Stromal cell of bone marrow (primary cell): ENCODE data around the gene ARHGAP31.
"Not testable (repeated sequence)": the region's sequence is repeated elsewhere in the genome, so short reads cannot be mapped to it uniquely, and the experiment has no call there.

ENCODE experiments used
- DNase-seq: peaks from one replicate; pipeline ENCODE4 v3.0.0-alpha.2; 2012; ENCODE audit warnings: low read depth

Gene ARHGAP31

GRCh38 chr3:119295816-119296726, 1.9 kb downstream of the ARHGAP31 start:
- no peak for DNase-seq

GRCh38 chr3:119296727-119297122, 2.5 kb downstream of the ARHGAP31 start:
- DNase-seq, result no peak

- peak; percentile 75 for DNase-seq
Observed at GRCh38 chr3:119297169-119297568, 3.0 kb downstream of the ARHGAP31 start.

GRCh38 chr3:119298565-119298941, 4.4 kb downstream of the ARHGAP31 start:
- no peak for DNase-seq

GRCh38 chr3:119300991-119301391, 6.8 kb downstream of the ARHGAP31 start:
- no peak for DNase-seq

GRCh38 chr3:119301662-119302061, 7.5 kb downstream of the ARHGAP31 start:
- DNase-seq, result no peak

GRCh38 chr3:119302697-119303551, 8.7 kb downstream of the ARHGAP31 start:
- DNase-seq, result no peak

- DNase-seq, result peak; percentile 36
Observed at GRCh38 chr3:119304201-119304713, 10.1 kb downstream of the ARHGAP31 start.

GRCh38 chr3:119305286-119305685, 11.1 kb downstream of the ARHGAP31 start:
- DNase-seq, result no peak

- DNase-seq, result not testable (repeated sequence)
Observed at GRCh38 chr3:119306378-119306777, 12.2 kb downstream of the ARHGAP31 start.

- no peak for DNase-seq
Observed at GRCh38 chr3:119308355-119308754, 14.2 kb downstream of the ARHGAP31 start.

- no peak for DNase-seq
Observed at GRCh38 chr3:119309591-119309990, 15.4 kb downstream of the ARHGAP31 start.

- DNase-seq, result peak; percentile 96
Observed at GRCh38 chr3:119310071-119310470, 15.9 kb downstream of the ARHGAP31 start.

GRCh38 chr3:119311081-119311925, 17.1 kb downstream of the ARHGAP31 start:
- no peak for DNase-seq

- DNase-seq, result no peak
Observed at GRCh38 chr3:119313461-119313860, 19.3 kb downstream of the ARHGAP31 start.

- DNase-seq, result no peak
Observed at GRCh38 chr3:119314821-119315220, 20.6 kb downstream of the ARHGAP31 start.

GRCh38 chr3:119315600-119316312, 21.6 kb downstream of the ARHGAP31 start:
- DNase-seq, result no peak

GRCh38 chr3:119316313-119316670, 22.1 kb downstream of the ARHGAP31 start:
- no peak for DNase-seq

GRCh38 chr3:119318876-119319275, 24.7 kb downstream of the ARHGAP31 start:
- no peak for DNase-seq

- DNase-seq, result no peak
Observed at GRCh38 chr3:119319311-119319710, 25.1 kb downstream of the ARHGAP31 start.

GRCh38 chr3:119320785-119321184, 26.6 kb downstream of the ARHGAP31 start:
- not testable (repeated sequence) for DNase-seq
